GM18951 (cell line): ENCODE measurements around the gene COMMD3.
"Not testable (repeated sequence)": the region's sequence is repeated elsewhere in the genome, so short reads cannot be mapped to it uniquely, and the experiment has no call there.

Source experiments
- POLR2A ChIP-seq: IDR thresholded peaks from 4 replicates; pipeline ENCODE4 v1.6.1; 2011; ENCODE audit warnings: mild to moderate bottlenecking; ENCODE audit not compliant: insufficient read length, insufficient read depth; ENCODE audit errors: extremely low read depth
- in situ Hi-C: fragments of 300-500 bp; cut with MboI; formaldehyde crosslinking; loops from one replicate; pipeline ENCODE4 v1.12.0; 2022; ENCODE audit warnings: low sequenced_read_pairs, mixed read lengths, inconsistent platforms; ENCODE audit not compliant: unreplicated experiment

The COMMD3 gene

DNA sequence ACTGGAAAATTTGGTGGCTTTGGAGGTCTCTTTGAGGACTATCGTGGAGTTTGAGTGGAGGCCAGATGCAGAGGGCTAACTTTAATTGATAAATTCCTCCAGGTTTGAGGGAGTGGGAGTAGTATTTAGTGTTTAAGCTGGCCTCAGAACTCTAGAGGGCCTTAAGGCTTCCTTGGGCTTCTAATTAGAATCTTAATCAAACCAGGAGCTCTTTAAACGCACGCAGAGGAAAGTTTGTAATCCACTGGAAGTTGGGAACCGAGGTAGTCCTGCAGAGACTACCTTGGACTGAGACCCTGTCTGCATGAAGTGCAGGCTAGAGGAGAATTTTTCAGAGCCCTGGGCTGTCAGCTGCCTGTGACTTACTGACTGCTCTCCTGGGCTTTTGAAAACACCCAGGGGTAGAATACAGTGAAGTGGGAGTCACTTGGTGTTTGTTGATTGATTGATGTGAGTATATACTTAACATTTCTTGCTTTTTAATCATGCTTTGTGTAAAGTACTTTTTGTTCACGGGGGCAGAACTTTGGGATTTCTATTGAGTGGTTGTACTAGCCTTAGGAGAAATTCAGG, 35.0 kb downstream of the COMMD3 start:
- in situ Hi-C loops, result no loop called here
- no peak for TF ChIP-seq POLR2A

DNA sequence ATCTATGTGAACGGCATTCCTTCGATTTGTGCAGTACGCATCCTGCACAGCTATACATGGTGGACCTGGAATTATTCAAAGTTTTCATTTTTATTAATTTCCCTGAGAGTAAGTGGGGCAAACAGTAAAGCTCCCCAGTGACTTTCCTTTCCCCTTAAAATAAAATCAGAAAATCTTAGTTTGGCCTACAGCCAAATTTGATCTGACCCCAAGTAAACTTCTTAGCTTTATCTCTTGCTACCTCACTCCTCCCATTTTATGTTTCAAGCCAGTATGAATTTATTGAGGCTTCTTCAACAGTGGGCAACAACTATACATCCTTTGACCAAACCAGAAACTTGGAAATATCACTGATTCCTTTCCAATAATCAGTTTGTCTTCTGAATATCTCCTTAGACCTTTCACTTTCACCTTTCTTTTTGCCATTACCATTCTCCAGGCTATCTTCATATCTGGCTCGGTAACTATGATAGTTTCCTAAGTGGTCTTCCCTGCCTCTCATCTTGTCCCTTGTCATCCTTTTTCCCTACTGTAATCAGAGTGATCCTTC, 40.2 kb downstream of the COMMD3 start:
- in situ Hi-C loops, result no loop called here
- no peak for TF ChIP-seq POLR2A

DNA sequence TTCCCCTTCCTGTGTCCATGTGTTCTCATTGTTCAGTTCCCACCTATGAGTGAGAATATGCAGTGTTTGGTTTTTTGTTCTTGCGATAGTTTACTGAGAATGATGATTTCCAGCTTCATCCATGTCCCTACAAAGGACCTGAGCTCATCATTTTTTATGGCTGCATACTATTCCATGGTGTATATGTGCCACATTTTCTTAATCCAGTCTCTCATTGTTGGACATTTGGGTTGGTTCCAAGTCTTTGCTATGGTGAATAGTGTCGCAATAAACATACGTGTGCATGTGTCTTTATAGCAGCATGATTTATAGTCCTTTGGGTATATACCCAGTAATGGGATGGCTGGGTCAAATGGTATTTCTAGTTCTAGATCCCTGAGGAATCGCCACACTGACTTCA, 41.6 kb downstream of the COMMD3 start:
- in situ Hi-C loops, result not testable (repeated sequence)

DNA sequence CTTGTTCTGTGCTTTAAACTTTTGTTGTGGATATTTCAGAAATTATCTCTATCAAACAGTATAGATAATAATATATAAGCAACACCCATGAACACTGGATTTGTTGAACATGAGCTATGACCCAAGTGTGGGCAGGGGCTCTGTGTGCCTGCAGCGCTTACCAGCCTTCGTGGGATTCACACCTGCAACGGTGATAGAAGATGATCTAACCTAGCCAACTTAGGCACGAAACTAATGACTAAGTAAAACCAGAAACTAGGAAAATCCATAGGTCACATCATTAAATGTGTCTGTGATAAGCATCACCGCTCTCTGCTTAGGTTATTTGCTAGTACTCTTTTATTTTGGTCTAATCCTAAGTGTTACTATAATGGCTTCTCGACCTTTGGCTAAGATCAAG, 47.1 kb downstream of the COMMD3 start:
- TF ChIP-seq POLR2A, result no peak
- in situ Hi-C loops, result no loop called here

DNA sequence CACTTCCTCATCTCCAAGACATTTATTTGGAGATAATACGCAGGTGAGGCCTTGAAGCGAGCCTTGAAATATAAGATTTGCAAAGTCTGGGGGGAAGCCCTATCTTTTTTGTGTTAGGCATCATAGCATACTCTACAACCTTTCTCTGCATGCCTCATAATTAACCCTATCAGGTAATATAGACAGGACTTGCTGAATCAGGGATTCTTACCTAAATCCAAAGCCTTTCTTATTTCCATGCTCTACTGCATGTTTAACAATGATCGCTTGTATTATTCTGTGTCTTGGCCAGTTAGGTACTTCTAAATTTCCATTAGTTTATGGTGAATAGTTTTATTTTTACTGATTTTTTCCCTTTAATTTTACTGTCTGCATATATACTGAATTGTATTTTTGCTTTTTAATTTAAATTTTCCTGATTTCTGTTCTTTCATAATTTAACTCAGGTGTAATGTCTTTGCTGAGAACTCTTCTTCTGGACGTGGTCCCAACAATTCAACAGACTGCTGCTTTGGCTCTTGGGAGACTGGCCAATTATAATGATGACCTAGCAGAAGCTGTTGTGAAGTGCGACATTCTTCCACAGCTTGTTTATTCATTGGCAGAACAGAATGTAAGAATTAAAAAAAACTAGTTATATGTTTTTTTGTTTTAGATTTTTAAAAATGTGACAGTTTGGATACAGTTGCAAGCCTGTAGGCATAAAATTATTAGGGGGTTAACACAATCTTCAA, 48.4 kb downstream of the COMMD3 start:
- in situ Hi-C loops, result no loop called here
- TF ChIP-seq POLR2A, result no peak

DNA sequence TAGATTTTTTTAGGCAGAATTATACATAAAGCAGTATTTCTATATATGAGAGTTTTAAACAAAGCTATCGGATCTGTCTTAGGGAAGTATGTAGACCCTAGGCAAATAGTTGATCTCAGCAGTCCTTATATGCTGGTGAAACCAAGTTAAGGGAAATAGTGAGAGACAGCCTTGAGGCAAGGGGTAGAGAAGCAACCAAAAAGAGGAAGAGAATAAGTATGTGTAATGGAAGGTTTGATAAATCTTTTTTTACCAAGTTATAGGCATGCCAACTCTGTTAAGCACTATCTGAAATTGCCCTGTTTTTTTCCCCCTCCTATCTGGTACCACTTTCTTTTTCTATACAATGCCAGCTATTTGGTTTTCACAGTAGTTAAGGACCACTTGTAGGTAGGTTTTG, 49.0 kb downstream of the COMMD3 start:
- TF ChIP-seq POLR2A, result no peak
- in situ Hi-C loops, result no loop called here

DNA sequence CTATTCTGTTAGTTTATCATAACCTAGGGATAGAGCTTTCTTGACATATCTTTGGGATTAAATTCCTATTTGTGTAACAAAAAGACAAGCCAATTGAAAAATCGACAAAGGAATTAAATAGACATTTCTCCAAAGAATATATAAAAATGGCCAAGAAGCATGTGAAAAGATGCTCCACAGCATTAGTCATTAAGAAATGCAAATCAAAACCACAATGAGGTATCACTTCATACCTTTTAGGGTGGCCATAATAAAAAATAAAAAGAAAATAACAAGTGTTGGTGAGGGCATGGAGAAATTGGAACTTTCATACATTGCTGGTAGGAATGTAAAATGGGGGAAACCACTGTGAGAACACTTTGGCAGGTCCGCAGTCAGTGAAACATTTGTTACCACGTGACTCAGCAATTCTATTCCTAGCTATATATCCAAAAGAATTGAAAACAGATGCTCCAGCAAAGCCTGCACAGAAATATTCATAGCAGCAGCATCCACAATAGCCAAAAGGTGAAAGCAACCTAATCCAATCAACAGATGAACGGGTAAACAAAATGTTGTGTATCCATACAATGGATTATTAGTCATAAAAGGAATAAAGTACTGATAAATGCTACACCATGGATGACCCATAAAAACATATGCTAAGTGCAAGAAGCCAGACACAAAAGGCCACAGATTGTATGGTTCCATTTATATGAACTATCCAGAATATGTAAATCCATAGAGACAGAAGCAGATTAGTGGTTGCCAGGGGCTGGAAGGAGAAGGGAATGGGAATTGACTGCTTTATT, 49.7 kb downstream of the COMMD3 start:
- in situ Hi-C loops, result no loop called here
- TF ChIP-seq POLR2A, result no peak

DNA sequence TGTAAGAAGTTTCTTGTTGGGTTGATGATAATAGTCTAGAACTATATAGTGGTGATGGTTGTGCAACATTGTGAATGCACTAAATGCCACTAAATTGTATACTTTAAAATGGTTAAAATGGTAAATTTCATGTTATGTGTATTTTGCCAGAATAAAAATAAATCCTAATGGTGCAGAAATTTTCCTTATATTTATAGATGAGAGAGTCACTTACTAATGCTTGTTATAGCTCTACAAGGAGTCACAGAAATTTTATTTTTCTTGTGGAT, 50.2 kb downstream of the COMMD3 start:
- no peak for TF ChIP-seq POLR2A
- in situ Hi-C loops, result no loop called here

DNA sequence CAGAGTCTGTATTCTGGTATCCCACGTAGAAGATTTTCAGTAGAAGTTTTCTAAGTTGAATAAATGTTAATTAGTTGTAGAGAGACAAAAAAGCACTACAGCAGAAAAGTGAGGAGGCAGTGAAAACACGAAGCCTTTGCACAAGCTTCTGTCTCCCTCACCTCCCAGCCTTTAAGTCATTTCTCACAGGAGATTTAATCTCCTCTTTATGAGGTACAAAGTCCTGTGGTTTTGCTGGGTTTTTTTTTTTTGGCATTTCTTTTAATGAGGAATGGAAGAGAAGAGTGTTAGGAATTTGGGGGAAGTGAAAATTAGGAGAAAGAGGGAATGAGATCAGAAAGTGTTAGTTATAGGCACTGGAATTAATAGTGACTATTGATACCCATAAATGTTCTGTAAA, 50.6 kb downstream of the COMMD3 start:
- TF ChIP-seq POLR2A, result no peak
- in situ Hi-C loops, result no loop called here

DNA sequence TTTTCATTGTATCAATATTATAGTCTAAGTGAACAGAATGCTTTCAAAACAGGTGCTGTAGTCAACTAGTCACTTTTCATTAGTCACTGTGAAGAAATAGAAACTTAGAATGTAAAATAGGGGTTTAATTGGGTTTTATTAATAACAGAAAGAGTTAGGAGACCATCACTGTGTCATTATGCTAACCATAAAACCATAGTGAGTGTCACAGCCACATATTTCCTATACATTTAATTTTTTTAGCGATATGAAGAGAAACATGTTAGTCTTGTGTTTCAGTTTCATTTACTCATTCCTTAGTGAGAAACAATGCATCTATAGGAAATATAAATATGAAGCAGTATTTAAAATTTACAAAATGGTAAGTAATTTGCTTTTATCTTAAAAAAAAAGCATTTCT, 51.3 kb downstream of the COMMD3 start:
- no peak for TF ChIP-seq POLR2A
- in situ Hi-C loops, result no loop called here

DNA sequence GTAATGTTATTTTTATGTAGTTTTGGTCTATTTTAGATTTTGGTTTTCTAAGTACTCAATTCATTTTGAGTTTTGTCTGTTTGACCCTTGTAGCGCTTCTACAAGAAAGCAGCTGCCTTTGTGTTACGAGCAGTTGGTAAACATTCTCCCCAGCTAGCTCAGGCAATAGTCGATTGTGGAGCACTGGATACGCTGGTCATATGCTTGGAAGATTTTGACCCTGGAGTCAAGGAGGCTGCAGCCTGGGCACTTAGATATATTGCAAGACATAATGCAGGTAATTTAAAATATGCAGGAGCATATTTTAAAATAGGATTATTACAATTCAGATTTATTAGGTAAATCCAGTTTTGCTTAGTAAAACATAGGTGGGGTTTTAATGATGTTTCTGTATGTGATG, 52.2 kb downstream of the COMMD3 start:
- no peak for TF ChIP-seq POLR2A

DNA sequence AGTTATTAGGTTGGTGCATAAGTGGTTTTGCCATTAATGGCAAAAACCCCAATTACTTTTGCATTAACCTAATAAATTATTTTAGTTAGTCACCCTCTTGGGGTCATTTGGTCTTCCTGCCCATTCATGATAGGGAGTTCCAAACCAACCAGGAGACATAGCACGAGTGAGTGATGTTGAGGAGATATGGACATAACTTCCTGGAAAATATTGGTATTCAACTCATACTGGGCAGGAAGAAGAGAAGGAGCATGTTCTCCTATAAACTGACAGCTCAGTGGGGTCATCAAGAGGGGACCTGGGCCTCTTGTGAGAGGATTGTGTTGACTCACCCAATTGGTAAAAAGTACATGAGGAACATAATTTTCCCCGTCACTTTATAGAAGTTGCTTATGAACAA, 52.8 kb downstream of the COMMD3 start:
- TF ChIP-seq POLR2A, result no peak
- in situ Hi-C loops, result no loop called here

More for the DNA sequence above, 52.2 kb downstream of the COMMD3 start:
- in situ Hi-C loops, result no loop called here

DNA sequence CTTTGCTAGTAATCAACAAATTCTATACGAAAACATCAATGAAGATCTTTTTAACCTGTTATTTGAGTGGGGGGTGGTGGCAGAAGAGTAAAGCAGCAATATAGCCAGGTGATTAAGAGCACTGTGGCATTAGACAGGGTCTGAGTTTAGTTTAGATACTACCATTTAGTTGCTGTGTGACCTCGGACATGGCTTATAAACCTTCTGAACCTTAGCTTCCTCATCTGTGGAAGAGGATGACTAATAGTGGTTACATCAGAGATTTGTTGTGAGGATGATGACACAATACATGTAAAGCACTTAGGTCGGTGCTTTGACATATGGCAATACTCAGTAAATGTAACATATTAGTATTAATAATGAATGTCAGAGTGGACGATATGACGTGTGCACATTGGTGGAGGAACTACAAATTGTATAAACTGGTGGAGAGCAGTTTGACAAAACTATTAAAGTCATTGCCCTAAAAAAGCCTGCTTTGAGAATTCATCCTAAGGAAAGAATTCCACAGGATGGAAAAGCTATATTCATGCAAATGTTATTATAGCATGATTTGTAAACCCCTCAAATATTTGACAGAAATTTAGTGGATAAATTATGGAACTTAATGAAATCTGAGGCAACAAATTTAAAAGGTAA, 53.4 kb downstream of the COMMD3 start:
- TF ChIP-seq POLR2A, result no peak
- in situ Hi-C loops, result no loop called here
